CD14-positive monocyte (primary cell): ENCODE data around the gene ARHGAP12. TPM values are rescaled to one million over a fixed set of nuclear protein-coding genes. Genes with fewer than 3 reads are reported as not detected.
"Not testable (repeated sequence)": the region's sequence is repeated elsewhere in the genome, so short reads cannot be mapped to it uniquely, and the experiment has no call there.

Experiments
- DNase-seq, 3 donors: peaks; one replicate each; pipeline ENCODE4 v3.0.0-alpha.2; 2011 to 2022
- H2AFZ ChIP-seq: 2 replicates; pipeline ENCODE4 v1.6.0; 2012; ENCODE audit warnings: mild to moderate bottlenecking, low read depth, low read length, inconsistent platforms; ENCODE audit not compliant: insufficient read depth, poor library complexity, severe bottlenecking
- H3K27ac ChIP-seq, 2 donors: 1 replicate in 1 of 2; 2 replicates in 1 of 2; pipeline ENCODE4 v1.5.1; 2012 to 2013; ENCODE audit warnings: low read length in 2 of 2, control low read depth in 1 of 2, inconsistent platforms in 1 of 2, low read depth in 1 of 2, mild to moderate bottlenecking in 1 of 2
- H3K27me3 ChIP-seq, 2 donors: one replicate each; pipeline versions ENCODE4 v1.6.0 to v1.6.1; 2011 to 2013; ENCODE audit warnings: low read length in 2 of 2; ENCODE audit not compliant: control insufficient read depth in 2 of 2, insufficient read depth in 2 of 2
- H3K36me3 ChIP-seq, 2 donors: replicated peaks in 1 of 2; 1 replicate in 1 of 2; 2 replicates in 1 of 2; pipeline versions ENCODE4 v1.5.1 to v1.6.1; 2012 to 2013; ENCODE audit warnings: low read length in 2 of 2, control low read depth in 1 of 2, inconsistent platforms in 1 of 2, mild to moderate bottlenecking in 1 of 2; ENCODE audit not compliant: insufficient read depth in 2 of 2, control insufficient read depth in 1 of 2
- H3K4me1 ChIP-seq, 2 donors: 1 replicate in 1 of 2; 2 replicates in 1 of 2; pipeline versions ENCODE4 v1.5.1 to v1.6.1; 2012 to 2013; ENCODE audit warnings: low read length in 2 of 2, control low read depth in 1 of 2, inconsistent platforms in 1 of 2, mild to moderate bottlenecking in 1 of 2, moderate library complexity in 1 of 2; ENCODE audit not compliant: insufficient read depth in 2 of 2, control insufficient read depth in 1 of 2
- H3K4me2 ChIP-seq: replicated peaks from 2 replicates; pipeline ENCODE3; 2012; ENCODE audit warnings: low read length, moderate library complexity, mild to moderate bottlenecking; ENCODE audit not compliant: poor library complexity, severe bottlenecking; ENCODE audit errors: extremely low read depth
- H3K4me3 ChIP-seq, 3 experiments: fragments of 200-600 bp in 1 of 3; sonication (generic) in 1 of 3; replicated peaks in 1 of 3; 1 replicate in 2 of 3; 2 replicates in 1 of 3; pipeline ENCODE4 v1.5.1; 2011 to 2013; ENCODE audit warnings: low read length in 3 of 3, mild to moderate bottlenecking in 3 of 3, control low read depth in 2 of 3, low read depth in 2 of 3, inconsistent platforms in 1 of 3, moderate library complexity in 1 of 3
- H3K79me2 ChIP-seq: 2 replicates; pipeline ENCODE4 v1.6.0; 2012; ENCODE audit warnings: mild to moderate bottlenecking, control low read depth, inconsistent platforms, low read length, moderate library complexity; ENCODE audit not compliant: insufficient read depth
- H3K9ac ChIP-seq: 2 replicates; pipeline ENCODE4 v1.6.0; 2017; ENCODE audit warnings: low read length, mild to moderate bottlenecking; ENCODE audit not compliant: insufficient read depth, poor library complexity, severe bottlenecking
- H3K9me3 ChIP-seq, 2 donors: replicated peaks in 1 of 2; 1 replicate in 1 of 2; 2 replicates in 1 of 2; pipeline versions ENCODE4 v1.5.1 to v1.6.1; 2012 to 2013; ENCODE audit warnings: low read length in 2 of 2, control low read depth in 1 of 2; ENCODE audit not compliant: control insufficient read depth in 1 of 2, insufficient read depth in 1 of 2
- H4K20me1 ChIP-seq: 2 replicates; pipeline ENCODE4 v1.6.0; 2012; ENCODE audit warnings: mild to moderate bottlenecking, low read length, control low read depth, moderate library complexity; ENCODE audit not compliant: insufficient read depth
- H3K27ac Mint-ChIP-seq, 7 donors: one replicate each; pipeline ENCODE4 v1.8.0; 2020; ENCODE audit warnings: mild to moderate bottlenecking in 7 of 7, mixed read lengths in 7 of 7, moderate library complexity in 6 of 7, inconsistent platforms in 2 of 7
- H3K27me3 Mint-ChIP-seq, 3 donors: one replicate each; pipeline ENCODE4 v1.8.0; 2021 to 2022; ENCODE audit warnings: low read depth in 3 of 3, mild to moderate bottlenecking in 3 of 3, mixed read lengths in 3 of 3, moderate library complexity in 3 of 3, inconsistent platforms in 1 of 3
- H3K36me3 Mint-ChIP-seq, 2 donors: one replicate each; pipeline ENCODE4 v1.8.0; 2020; ENCODE audit warnings: mixed read lengths in 2 of 2, inconsistent platforms in 1 of 2, mild to moderate bottlenecking in 1 of 2
- H3K4me1 Mint-ChIP-seq: one replicate; pipeline ENCODE4 v1.8.0; 2020; ENCODE audit warnings: mild to moderate bottlenecking, mixed read lengths
- H3K4me3 Mint-ChIP-seq, 2 donors: one replicate each; pipeline ENCODE4 v1.8.0; 2020; ENCODE audit warnings: mild to moderate bottlenecking in 2 of 2, mixed read lengths in 2 of 2, moderate library complexity in 1 of 2
- H3K9me3 Mint-ChIP-seq, 7 donors: one replicate each; pipeline ENCODE4 v1.8.0; 2020 to 2022; ENCODE audit warnings: mixed read lengths in 7 of 7, mild to moderate bottlenecking in 6 of 7, moderate library complexity in 6 of 7, inconsistent platforms in 2 of 7
- WGBS: methylation state at CpG from one replicate; pipeline ENCODE4 v1.1.5; 2013; ENCODE audit warnings: missing lambda C conversion rate; ENCODE audit not compliant: insufficient coverage; 5-methylcytosine and 5-hydroxymethylcytosine counted together
- intact Hi-C, 2 donors: fragments of 100-400 bp; cut with micrococcal nuclease; formaldehyde crosslinking; loops; one replicate each; pipeline versions ENCODE4 v1.15.0 to v1.15.1; 2023
- polyA plus RNA-seq, 3 donors: library from polyadenylated mRNA; depleted of rRNA in 1 of 3; unstranded in 2 of 3; stranded (reverse) in 1 of 3; fragments of 300-500 nt in 2 of 3; fragments of >200 nt in 1 of 3; fragmentation: Illumina TruSeq in 2 of 3; gene quantifications; 1 replicate in 2 of 3; 2 replicates in 1 of 3; pipeline ENCODE4 v1.2.3, GENCODE V29; 2012 to 2021
- TF ChIP-seq, protein P1 (sequence below): fragments of 200-600 bp; IDR thresholded peaks from one replicate; pipeline ENCODE4 v1.8.0; 2022; ENCODE audit warnings: antibody characterized with exemption, mild to moderate bottlenecking

Gene ARHGAP12
- polyA plus RNA-seq, 3 donors: 3.2 to 15.5 (median 4.7) TPM

DNA sequence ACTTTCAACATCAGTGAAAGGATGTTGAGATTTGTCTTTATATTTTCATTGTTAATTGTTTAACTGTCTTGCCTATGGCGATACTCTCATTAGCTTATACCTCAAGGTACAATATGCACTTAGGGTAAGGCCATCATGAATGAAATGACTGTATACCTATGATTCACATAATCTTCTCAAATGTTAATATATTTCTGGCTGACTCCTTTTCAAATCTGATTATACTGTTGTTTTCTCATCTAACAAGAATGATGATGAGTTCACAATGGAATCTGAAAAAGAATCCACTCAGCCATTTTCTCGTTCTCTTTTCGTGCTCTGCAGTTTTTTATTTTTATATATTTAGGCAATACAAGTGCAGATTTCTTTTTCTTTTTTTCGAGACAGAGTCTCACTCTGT is 159.1 kb downstream of the ARHGAP12 start:
- H3K27ac Mint-ChIP-seq: no peak overlapping the region
- no CpG with 5 or more reads among the region's 4 CpGs for WGBS
- no peaks in the 10 kb centered on the region for H3K36me3 Mint-ChIP-seq
- Histone ChIP-seq H3K27ac (no peak overlapping the region), H3K9me3 (no peaks in the 10 kb centered on the region), H3K4me2 (no peak overlapping the region), H3K27me3 (no peaks in the 10 kb centered on the region), H3K4me1 (no peaks in the 10 kb centered on the region), H4K20me1 (no peaks in the 10 kb centered on the region), H3K79me2 (no peaks in the 10 kb centered on the region), H3K4me3 (no peak overlapping the region), H2AFZ (no peak overlapping the region), H3K36me3 (no peaks in the 10 kb centered on the region), H3K9ac (no peak overlapping the region)
- H3K27me3 Mint-ChIP-seq: no peaks in the 10 kb centered on the region
- no peak for DNase-seq
- intact Hi-C loops: loop anchor here (10.0 kb wide), 3 partner anchors 165 to 735 kb away; partner anchors contain the start of gene ZNF438 (in 1 of the 2)
- H3K9me3 Mint-ChIP-seq: peaks cover 0 to 8% (median 0%) of the 10 kb centered on the region in 7 donors
- H3K4me1 Mint-ChIP-seq: no peaks in the 10 kb centered on the region
- TF ChIP-seq, protein P1, sequence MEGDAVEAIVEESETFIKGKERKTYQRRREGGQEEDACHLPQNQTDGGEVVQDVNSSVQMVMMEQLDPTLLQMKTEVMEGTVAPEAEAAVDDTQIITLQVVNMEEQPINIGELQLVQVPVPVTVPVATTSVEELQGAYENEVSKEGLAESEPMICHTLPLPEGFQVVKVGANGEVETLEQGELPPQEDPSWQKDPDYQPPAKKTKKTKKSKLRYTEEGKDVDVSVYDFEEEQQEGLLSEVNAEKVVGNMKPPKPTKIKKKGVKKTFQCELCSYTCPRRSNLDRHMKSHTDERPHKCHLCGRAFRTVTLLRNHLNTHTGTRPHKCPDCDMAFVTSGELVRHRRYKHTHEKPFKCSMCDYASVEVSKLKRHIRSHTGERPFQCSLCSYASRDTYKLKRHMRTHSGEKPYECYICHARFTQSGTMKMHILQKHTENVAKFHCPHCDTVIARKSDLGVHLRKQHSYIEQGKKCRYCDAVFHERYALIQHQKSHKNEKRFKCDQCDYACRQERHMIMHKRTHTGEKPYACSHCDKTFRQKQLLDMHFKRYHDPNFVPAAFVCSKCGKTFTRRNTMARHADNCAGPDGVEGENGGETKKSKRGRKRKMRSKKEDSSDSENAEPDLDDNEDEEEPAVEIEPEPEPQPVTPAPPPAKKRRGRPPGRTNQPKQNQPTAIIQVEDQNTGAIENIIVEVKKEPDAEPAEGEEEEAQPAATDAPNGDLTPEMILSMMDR: no peak
- H3K4me3 Mint-ChIP-seq: no peak overlapping the region

DNA sequence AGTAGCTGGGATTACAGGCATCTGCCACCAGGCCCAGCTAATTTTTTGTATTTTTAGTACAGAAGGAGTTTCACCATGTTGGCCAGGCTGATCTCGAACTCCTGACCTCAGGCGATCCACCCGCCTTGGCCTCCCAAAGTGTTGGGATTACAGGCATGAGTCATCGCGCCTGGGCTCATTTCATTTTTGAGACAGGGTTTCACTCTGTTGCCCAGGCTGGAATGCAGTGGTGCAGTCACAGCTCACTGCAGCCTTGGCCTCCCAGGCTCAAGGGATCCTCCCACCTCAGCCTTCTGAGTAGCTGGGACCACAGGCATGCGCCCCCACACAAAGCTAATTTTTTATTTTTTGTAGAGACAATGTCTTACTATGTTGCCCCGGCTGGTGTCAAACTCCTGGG is 159.7 kb downstream of the ARHGAP12 start:
- H3K27me3 Mint-ChIP-seq, H3K27me3 ChIP-seq, H3K9ac ChIP-seq, H3K36me3 ChIP-seq, H3K4me3 Mint-ChIP-seq, H3K4me1 ChIP-seq, H3K4me1 Mint-ChIP-seq, H2AFZ ChIP-seq, H3K36me3 Mint-ChIP-seq, H3K79me2 ChIP-seq, H3K4me3 ChIP-seq, H3K4me2 ChIP-seq, H3K9me3 ChIP-seq, DNase-seq, H4K20me1 ChIP-seq, H3K27ac ChIP-seq: not testable (repeated sequence)
- Mint-ChIP-seq H3K9me3 (peaks cover 0 to 11% (median 0%) of the 10 kb centered on the region in 7 donors), H3K27ac (peak overlapping the region in 1 of 7 donors; percentile 54)
- intact Hi-C loops: loop anchor here (10.0 kb wide), 3 partner anchors 164 to 734 kb away; partner anchors contain the start of gene ZNF438 (in 1 of the 2)
- WGBS: 97% methylated on average over 5 of the region's 7 CpGs
